Spleen (tissue), 3 donors: ENCODE data around the gene DOCK2.

ENCODE experiments used
- POLR2A ChIP-seq, 3 donors: fragments of 450-650 bp; IDR thresholded peaks; one replicate each; pipeline ENCODE4 v1.5.1; 2017; ENCODE audit warnings: antibody characterized with exemption in 3 of 3, mild to moderate bottlenecking in 1 of 3
- POLR2AphosphoS5 ChIP-seq, 3 donors: sonication (generic); formaldehyde crosslinking; IDR thresholded peaks; one replicate each; pipeline ENCODE4 v1.5.1; 2017; ENCODE audit warnings: antibody characterized with exemption in 3 of 3

DNA sequence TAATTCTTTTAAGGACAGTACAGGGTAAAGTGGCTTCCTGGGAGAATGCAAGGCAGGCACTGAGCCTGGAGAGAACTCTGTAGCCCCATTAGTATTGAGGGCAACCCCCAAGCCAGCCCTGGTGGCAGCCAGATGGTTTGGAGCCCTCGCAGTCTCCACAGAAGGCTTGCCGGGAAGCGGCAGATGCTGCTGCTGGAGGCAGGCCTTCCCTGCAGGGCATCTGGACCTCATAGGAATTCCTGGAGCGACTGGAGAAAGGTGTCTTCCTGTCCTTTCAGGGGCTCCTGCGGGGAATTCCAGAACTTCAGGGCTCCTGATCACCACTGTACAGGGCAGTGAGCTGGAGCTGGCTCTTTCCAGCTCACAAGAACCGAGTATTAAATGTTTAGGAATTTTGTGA, 175.7 kb downstream of the DOCK2 start:
- TF ChIP-seq POLR2AphosphoS5 (IDR thresholded peaks at IDR 0.05) (no peak), POLR2A (IDR thresholded peaks at IDR 0.05) (no peak)
